HG03432 (cell line): Measurements from ENCODE around the gene CCSAP.
A peak's percentile ranks its signal among the peaks of the same experiment; 100 is the strongest.
"Not testable (repeated sequence)": the region's sequence is repeated elsewhere in the genome, so short reads cannot be mapped to it uniquely, and the experiment has no call there.

Source experiments
- ATAC-seq: cut with Tn5 transposase; IDR thresholded peaks from one replicate; pipeline ENCODE4 v1.9.1; 2021; ENCODE audit warnings: mild to moderate bottlenecking, moderate library complexity; ENCODE audit not compliant: unreplicated experiment

Gene CCSAP

GRCh38 chr1:229342656-229343569 lies at the start of gene CCSAP:
Gene CCSAP, minus strand, starts transcription at chr1:229343047. Its CDS starts 582 bp downstream, at chr1:229342465.
- ATAC-seq, result peak; percentile 48

GRCh38 chr1:229390130-229390529 lies 47.3 kb upstream of the CCSAP start:
- ATAC-seq, result no peak

GRCh38 chr1:229388897-229389580 lies 46.2 kb upstream of the CCSAP start:
- ATAC-seq, result no peak

GRCh38 chr1:229385853-229386456 lies 43.1 kb upstream of the CCSAP start:
- ATAC-seq, result no peak

GRCh38 chr1:229384822-229385221 lies 42.0 kb upstream of the CCSAP start:
- ATAC-seq, result no peak

- ATAC-seq, result no peak
Measured at GRCh38 chr1:229383961-229384360, 41.1 kb upstream of the CCSAP start.

GRCh38 chr1:229383188-229383587 lies 40.3 kb upstream of the CCSAP start:
- ATAC-seq, result no peak

GRCh38 chr1:229381234-229381633 lies 38.4 kb upstream of the CCSAP start:
- no peak for ATAC-seq

- ATAC-seq, result no peak
Measured at GRCh38 chr1:229380536-229381160, 37.8 kb upstream of the CCSAP start.

- ATAC-seq, result no peak
Measured at GRCh38 chr1:229379846-229380245, 37.0 kb upstream of the CCSAP start.

- ATAC-seq, result no peak
Measured at GRCh38 chr1:229378586-229379367, 35.9 kb upstream of the CCSAP start.

GRCh38 chr1:229378035-229378434 lies 35.2 kb upstream of the CCSAP start:
- not testable (repeated sequence) for ATAC-seq

GRCh38 chr1:229377429-229377828 lies 34.6 kb upstream of the CCSAP start:
- no peak for ATAC-seq

- no peak for ATAC-seq
Measured at GRCh38 chr1:229376521-229376920, 33.7 kb upstream of the CCSAP start.

GRCh38 chr1:229374485-229374884 lies 31.6 kb upstream of the CCSAP start:
- no peak for ATAC-seq

- no peak for ATAC-seq
Measured at GRCh38 chr1:229373395-229373794, 30.5 kb upstream of the CCSAP start.

GRCh38 chr1:229372251-229372650 lies 29.4 kb upstream of the CCSAP start:
- ATAC-seq, result no peak

GRCh38 chr1:229371624-229372023 lies 28.8 kb upstream of the CCSAP start:
- no peak for ATAC-seq

GRCh38 chr1:229370601-229371021 lies 27.8 kb upstream of the CCSAP start:
- no peak for ATAC-seq

- peak; percentile 70 for ATAC-seq
Measured at GRCh38 chr1:229368347-229368746, 25.5 kb upstream of the CCSAP start.
